ENCODE results near the gene ROBO1. TPM values are rescaled to one million over a fixed set of nuclear protein-coding genes. Genes with fewer than 3 reads are reported as not detected.

The ROBO1 gene
- total RNA-seq, 2 experiments from 2014 or later: 0.36 to 0.69 TPM

DNA sequence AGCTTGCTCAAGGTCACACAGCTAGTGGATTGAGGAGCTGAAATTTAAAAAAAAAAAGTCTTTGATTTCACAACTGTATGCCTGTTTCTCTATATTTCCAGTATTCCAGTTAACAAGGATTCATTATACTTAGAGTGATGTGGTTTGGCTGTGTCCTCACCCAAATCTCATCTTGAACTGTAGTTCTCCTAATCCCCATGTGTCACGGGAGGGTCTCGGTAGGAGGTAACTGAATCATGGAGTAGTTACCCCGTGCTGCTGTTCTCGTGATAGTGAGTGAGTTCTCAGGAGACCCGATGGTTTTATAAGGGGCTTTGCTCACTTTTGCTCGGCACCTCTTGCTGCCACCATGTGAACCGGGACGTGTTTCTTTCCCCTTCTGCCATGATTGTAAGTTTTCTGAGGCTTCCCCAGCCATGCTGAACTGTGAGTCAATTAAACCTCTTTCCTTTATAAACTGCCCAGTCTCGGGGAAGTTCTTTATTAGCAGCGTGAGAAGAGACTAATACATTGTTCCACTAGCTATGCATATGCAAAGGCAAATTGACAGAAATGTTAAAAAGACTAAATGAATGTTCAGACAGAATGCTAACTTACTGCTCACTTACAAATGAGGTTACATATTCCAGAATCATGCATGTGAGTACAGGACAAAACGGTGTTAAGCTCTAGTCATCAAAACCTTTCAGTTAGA, 1101.9 kb downstream of the ROBO1 start:
- TF ChIP-seq, protein P1, sequence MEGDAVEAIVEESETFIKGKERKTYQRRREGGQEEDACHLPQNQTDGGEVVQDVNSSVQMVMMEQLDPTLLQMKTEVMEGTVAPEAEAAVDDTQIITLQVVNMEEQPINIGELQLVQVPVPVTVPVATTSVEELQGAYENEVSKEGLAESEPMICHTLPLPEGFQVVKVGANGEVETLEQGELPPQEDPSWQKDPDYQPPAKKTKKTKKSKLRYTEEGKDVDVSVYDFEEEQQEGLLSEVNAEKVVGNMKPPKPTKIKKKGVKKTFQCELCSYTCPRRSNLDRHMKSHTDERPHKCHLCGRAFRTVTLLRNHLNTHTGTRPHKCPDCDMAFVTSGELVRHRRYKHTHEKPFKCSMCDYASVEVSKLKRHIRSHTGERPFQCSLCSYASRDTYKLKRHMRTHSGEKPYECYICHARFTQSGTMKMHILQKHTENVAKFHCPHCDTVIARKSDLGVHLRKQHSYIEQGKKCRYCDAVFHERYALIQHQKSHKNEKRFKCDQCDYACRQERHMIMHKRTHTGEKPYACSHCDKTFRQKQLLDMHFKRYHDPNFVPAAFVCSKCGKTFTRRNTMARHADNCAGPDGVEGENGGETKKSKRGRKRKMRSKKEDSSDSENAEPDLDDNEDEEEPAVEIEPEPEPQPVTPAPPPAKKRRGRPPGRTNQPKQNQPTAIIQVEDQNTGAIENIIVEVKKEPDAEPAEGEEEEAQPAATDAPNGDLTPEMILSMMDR (IDR thresholded peaks at IDR 0.05): no peak
- CTCF ChIA-PET: no interaction called here
- H3K27ac Mint-ChIP-seq: no peak overlapping the region

DNA sequence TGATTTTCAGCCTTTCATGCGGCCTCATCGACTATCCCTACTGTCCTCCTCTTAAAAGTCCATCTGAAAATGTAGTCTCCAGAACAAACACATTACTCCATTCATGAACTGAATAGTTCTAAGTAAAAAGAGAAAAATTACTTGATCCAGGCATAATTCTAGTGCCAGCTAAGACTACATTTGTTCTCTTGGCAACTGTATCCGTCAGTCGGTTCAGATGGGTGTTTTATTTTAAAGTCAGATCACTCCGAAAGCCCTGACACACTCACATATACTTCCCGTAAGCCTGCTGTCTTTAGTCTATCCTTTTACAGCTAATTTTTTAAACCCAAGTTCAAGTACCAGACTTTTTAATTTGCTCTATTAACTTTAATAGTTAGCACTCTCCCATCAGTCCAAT, 1102.7 kb downstream of the ROBO1 start:
- Histone ChIP-seq H3K27ac (ENCODE audit: low read depth in 1 of 2, low read length in 2 of 2) (no peak overlapping the region), H3K36me3 (ENCODE audit: insufficient read depth, low read length) (no peaks in the 10 kb centered on the region), H3K4me3 (ENCODE audit: low read length) (no peak overlapping the region), H3K4me1 (ENCODE audit: insufficient read depth, low read length) (no peaks in the 10 kb centered on the region), H3K27me3 (ENCODE audit: control insufficient read depth in 1 of 2, insufficient read depth in 2 of 2, low read length in 2 of 2) (no peaks in the 10 kb centered on the region), H3K9me3 (ENCODE audit: control insufficient read depth in 1 of 2, insufficient read depth in 1 of 2, low read length in 2 of 2) (no peaks in the 10 kb centered on the region)
- intact Hi-C loops (cut with DNase I, micrococcal nuclease): no loop called here
- H3K27ac Mint-ChIP-seq: no peak overlapping the region
- TF ChIP-seq, protein P1 (IDR thresholded peaks at IDR 0.05): no peak
- H3K36me3 Mint-ChIP-seq (ENCODE audit: low read depth): no peaks in the 10 kb centered on the region
- no peaks in the 10 kb centered on the region for H3K4me1 Mint-ChIP-seq (ENCODE audit: low read depth)
- H3K9me3 Mint-ChIP-seq: no peaks in the 10 kb centered on the region
- ChIA-PET CTCF (no interaction called here), POLR2A (no interaction called here)
- H3K27me3 Mint-ChIP-seq: no peaks in the 10 kb centered on the region
- ATAC-seq (ENCODE audit: poor library complexity) (no peak), DNase-seq (no peak)
- no peak overlapping the region for H3K4me3 Mint-ChIP-seq

More for the DNA sequence above, 1101.9 kb downstream of the ROBO1 start:
- ATAC-seq (ENCODE audit: poor library complexity) (no peak), DNase-seq (no peak)
- no peaks in the 10 kb centered on the region for H3K36me3 Mint-ChIP-seq (ENCODE audit: low read depth)
- H3K27ac ChIP-seq (ENCODE audit: low read depth in 1 of 2, low read length in 2 of 2): no peak overlapping the region
- POLR2A ChIA-PET: no interaction called here
- no peaks in the 10 kb centered on the region for H3K4me1 Mint-ChIP-seq (ENCODE audit: low read depth)
- H3K27me3 ChIP-seq (ENCODE audit: control insufficient read depth in 1 of 2, insufficient read depth in 2 of 2, low read length in 2 of 2): no peaks in the 10 kb centered on the region
- H3K36me3 ChIP-seq (ENCODE audit: insufficient read depth, low read length): no peaks in the 10 kb centered on the region
- H3K4me3 Mint-ChIP-seq: no peak overlapping the region
- no peak overlapping the region for H3K4me3 ChIP-seq (ENCODE audit: low read length)
- H3K9me3 ChIP-seq (ENCODE audit: control insufficient read depth in 1 of 2, insufficient read depth in 1 of 2, low read length in 2 of 2): no peaks in the 10 kb centered on the region
- no peaks in the 10 kb centered on the region for H3K27me3 Mint-ChIP-seq
- no peaks in the 10 kb centered on the region for H3K9me3 Mint-ChIP-seq
- intact Hi-C loops (cut with DNase I, micrococcal nuclease): no loop called here
- H3K4me1 ChIP-seq (ENCODE audit: insufficient read depth, low read length): no peaks in the 10 kb centered on the region

DNA sequence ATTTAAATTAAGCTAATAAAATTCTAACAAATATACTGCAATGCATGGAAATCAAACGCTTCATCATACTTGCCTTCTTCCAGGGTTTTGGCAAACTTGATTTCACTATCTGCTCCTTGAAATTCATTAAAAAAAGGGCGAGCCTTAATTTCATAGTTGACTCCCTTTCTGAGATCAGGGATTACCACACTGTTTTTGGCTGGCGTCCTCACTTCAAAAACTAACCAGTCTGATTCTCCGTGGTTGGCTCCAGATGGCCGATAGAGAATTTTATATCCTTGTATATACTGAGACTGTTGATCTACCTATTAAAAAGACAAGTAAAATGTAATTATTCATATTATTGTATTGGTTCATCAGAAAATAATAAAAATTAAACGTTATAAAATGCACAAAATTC, 1106.8 kb downstream of the ROBO1 start:
- Mint-ChIP-seq H3K27ac (no peak overlapping the region), H3K36me3 (ENCODE audit: low read depth) (no peaks in the 10 kb centered on the region), H3K4me3 (no peak overlapping the region), H3K27me3 (no peaks in the 10 kb centered on the region), H3K9me3 (no peaks in the 10 kb centered on the region), H3K4me1 (ENCODE audit: low read depth) (no peaks in the 10 kb centered on the region)
- Histone ChIP-seq H3K4me1 (ENCODE audit: insufficient read depth, low read length) (no peaks in the 10 kb centered on the region), H3K36me3 (ENCODE audit: insufficient read depth, low read length) (no peaks in the 10 kb centered on the region), H3K4me3 (ENCODE audit: low read length) (no peak overlapping the region), H3K27me3 (ENCODE audit: control insufficient read depth in 1 of 2, insufficient read depth in 2 of 2, low read length in 2 of 2) (no peaks in the 10 kb centered on the region), H3K27ac (ENCODE audit: low read depth in 1 of 2, low read length in 2 of 2) (no peak overlapping the region), H3K9me3 (ENCODE audit: control insufficient read depth in 1 of 2, insufficient read depth in 1 of 2, low read length in 2 of 2) (no peaks in the 10 kb centered on the region)
- ChIA-PET CTCF (no interaction called here), POLR2A (no interaction called here)
- intact Hi-C loops (cut with DNase I, micrococcal nuclease): no loop called here
- DNase-seq: no peak
- TF ChIP-seq, protein P1 (IDR thresholded peaks at IDR 0.05): no peak
- ATAC-seq (ENCODE audit: poor library complexity): no peak

Data from CD4-positive, alpha-beta T cell (primary cell).